Endometrial microvascular endothelial cells (primary cell): ENCODE results near the gene UGT1A1. TPM values are rescaled to one million over a fixed set of nuclear protein-coding genes. Genes with fewer than 3 reads are reported as not detected.

Source experiments
- in situ Hi-C: cut with HindIII; loops from 2 replicates; pipeline ENCODE4 v1.10.0; 2017; ENCODE audit warnings: low sequenced_read_pairs, low pct_unique_long_range_greater_than_20kb; ENCODE audit errors: inconsistent ontology term
- total RNA-seq: library from RNA; depleted of rRNA; stranded (reverse); fragments of >200 nt; gene quantifications from one replicate; pipeline ENCODE4 v1.2.3, GENCODE V29; 2015; ENCODE audit errors: inconsistent ontology term

The UGT1A1 gene
- total RNA-seq, 1 donor from 2014 or later = not detected

GRCh38 chr2:233754872-233755611 lies 5.0 kb upstream of the UGT1A1 start:
- in situ Hi-C loops = no loop called here

GRCh38 chr2:233756429-233757081 lies 3.5 kb upstream of the UGT1A1 start:
- in situ Hi-C loops = no loop called here

GRCh38 chr2:233758141-233758540 lies 1.9 kb upstream of the UGT1A1 start:
- in situ Hi-C loops = no loop called here

- in situ Hi-C loops = no loop called here
Observed at GRCh38 chr2:233758849-233759248, 1.2 kb upstream of the UGT1A1 start.

GRCh38 chr2:233761040-233761769 lies 1.1 kb downstream of the UGT1A1 start:
- in situ Hi-C loops = no loop called here

GRCh38 chr2:233764264-233764663 lies 4.2 kb downstream of the UGT1A1 start:
- in situ Hi-C loops = no loop called here

- in situ Hi-C loops = no loop called here
Observed at GRCh38 chr2:233764761-233765160, 4.7 kb downstream of the UGT1A1 start.

- in situ Hi-C loops = no loop called here
Observed at GRCh38 chr2:233766416-233766815, 6.3 kb downstream of the UGT1A1 start.

- in situ Hi-C loops = no loop called here
Observed at GRCh38 chr2:233768076-233768475, 8.0 kb downstream of the UGT1A1 start.

- in situ Hi-C loops = no loop called here
Observed at GRCh38 chr2:233769260-233769659, 9.2 kb downstream of the UGT1A1 start.

- in situ Hi-C loops = no loop called here
Observed at GRCh38 chr2:233772153-233772552, 12.1 kb downstream of the UGT1A1 start.

- in situ Hi-C loops = no loop called here
Observed at GRCh38 chr2:233772583-233772982, 12.5 kb downstream of the UGT1A1 start.

GRCh38 chr2:233773854-233774253 lies 13.8 kb downstream of the UGT1A1 start:
- in situ Hi-C loops = no loop called here

GRCh38 chr2:233775414-233775813 lies 15.3 kb downstream of the UGT1A1 start:
- in situ Hi-C loops = no loop called here

- in situ Hi-C loops = no loop called here
Observed at GRCh38 chr2:233778030-233778429, 18.0 kb downstream of the UGT1A1 start, which contains the start of gene MROH2A. TSS of gene MROH2A (plus strand) at chr2:233778330. CDS start at chr2:233779359, 1,029 bp downstream.

- in situ Hi-C loops = no loop called here
Observed at GRCh38 chr2:233779722-233780121, 19.7 kb downstream of the UGT1A1 start.

GRCh38 chr2:233780771-233781170 lies 20.7 kb downstream of the UGT1A1 start:
- in situ Hi-C loops = no loop called here

- in situ Hi-C loops = no loop called here
Observed at GRCh38 chr2:233789554-233789953, 29.5 kb downstream of the UGT1A1 start.

- in situ Hi-C loops = no loop called here
Observed at GRCh38 chr2:233791151-233791882, 31.2 kb downstream of the UGT1A1 start.
